Measurements from ENCODE around the gene SGCE. TPM values are rescaled to one million over a fixed set of nuclear protein-coding genes. Genes with fewer than 3 reads are reported as not detected.

Gene SGCE
- total and polyA plus RNA-seq, 3 donors from 2014 or later = 71.3 to 146 (median 142) TPM

- intact Hi-C loops (cut with DNase I; ENCODE audit: low total_unique reads) = no loop called here
- 87 to 88% methylated on average over 2 of the region's 2 CpGs for WGBS, 2 donors
- H3K4me3 ChIP-seq = no peak overlapping the region
- no peak overlapping the region for H3K27ac ChIP-seq
- H3K27me3 ChIP-seq = no peaks in the 10 kb centered on the region
- H3K9me3 ChIP-seq = no peaks in the 10 kb centered on the region
- H3K36me3 ChIP-seq (ENCODE audit: low read depth, missing control alignments) = no peaks in the 10 kb centered on the region
- TF ChIP-seq, protein P1, sequence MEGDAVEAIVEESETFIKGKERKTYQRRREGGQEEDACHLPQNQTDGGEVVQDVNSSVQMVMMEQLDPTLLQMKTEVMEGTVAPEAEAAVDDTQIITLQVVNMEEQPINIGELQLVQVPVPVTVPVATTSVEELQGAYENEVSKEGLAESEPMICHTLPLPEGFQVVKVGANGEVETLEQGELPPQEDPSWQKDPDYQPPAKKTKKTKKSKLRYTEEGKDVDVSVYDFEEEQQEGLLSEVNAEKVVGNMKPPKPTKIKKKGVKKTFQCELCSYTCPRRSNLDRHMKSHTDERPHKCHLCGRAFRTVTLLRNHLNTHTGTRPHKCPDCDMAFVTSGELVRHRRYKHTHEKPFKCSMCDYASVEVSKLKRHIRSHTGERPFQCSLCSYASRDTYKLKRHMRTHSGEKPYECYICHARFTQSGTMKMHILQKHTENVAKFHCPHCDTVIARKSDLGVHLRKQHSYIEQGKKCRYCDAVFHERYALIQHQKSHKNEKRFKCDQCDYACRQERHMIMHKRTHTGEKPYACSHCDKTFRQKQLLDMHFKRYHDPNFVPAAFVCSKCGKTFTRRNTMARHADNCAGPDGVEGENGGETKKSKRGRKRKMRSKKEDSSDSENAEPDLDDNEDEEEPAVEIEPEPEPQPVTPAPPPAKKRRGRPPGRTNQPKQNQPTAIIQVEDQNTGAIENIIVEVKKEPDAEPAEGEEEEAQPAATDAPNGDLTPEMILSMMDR (IDR thresholded peaks at IDR 0.05) = no peak
- TF ChIP-seq POLR2A (IDR thresholded peaks at IDR 0.05) = no peak
- no peak for DNase-seq
- H3K4me1 ChIP-seq = no peaks in the 10 kb centered on the region
These were observed 76.5 kb downstream of the SGCE start for GRCh38 chr7:94579470-94579869.

DNA sequence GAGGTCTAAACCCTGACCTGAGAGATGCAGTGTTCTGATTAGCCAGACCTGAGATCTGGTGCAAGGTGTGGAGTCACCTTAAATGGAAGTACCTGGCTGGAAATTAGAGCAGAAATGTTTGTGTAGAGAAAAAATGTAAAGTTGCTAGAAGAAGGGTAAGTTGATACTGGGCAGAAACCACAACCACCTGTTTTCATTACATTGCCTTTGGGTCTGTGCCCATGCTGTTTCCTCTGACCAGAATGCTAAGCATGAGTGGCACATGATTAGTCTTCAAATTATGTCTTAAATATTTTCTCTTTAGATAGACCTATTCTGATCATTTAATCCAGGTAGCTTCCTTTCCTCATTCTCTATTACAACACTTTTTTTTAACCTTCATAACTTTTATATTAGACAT, 77.3 kb downstream of the SGCE start:
- Histone ChIP-seq H3K27me3 (no peaks in the 10 kb centered on the region), H3K36me3 (ENCODE audit: low read depth, missing control alignments) (no peaks in the 10 kb centered on the region), H3K9me3 (no peaks in the 10 kb centered on the region), H3K4me3 (no peak overlapping the region), H3K27ac (no peak overlapping the region), H3K4me1 (no peaks in the 10 kb centered on the region)
- TF ChIP-seq, protein P1 (IDR thresholded peaks at IDR 0.05) = no peak
- TF ChIP-seq POLR2A (IDR thresholded peaks at IDR 0.05) = no peak
- no peak for DNase-seq
- intact Hi-C loops (cut with DNase I; ENCODE audit: low total_unique reads) = no loop called here

DNA sequence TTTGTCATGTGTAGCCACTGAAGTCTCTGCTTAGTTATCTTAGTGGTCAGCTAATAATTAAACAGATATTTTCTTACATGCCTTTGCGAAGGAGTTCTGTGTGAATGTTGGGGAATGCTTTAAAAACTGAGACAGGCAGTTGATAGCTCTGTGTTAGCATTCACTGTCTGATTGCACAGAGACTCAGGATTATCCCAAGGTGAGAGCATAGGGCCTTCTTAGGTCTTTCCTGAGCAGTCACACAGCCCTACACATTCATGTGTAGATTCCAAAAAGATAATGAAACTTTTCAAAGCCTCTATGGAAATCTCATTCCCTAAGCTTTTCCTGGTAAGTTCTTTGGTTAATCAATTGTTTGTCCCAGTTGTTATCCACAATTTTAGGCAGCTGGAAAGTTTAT, 78.6 kb downstream of the SGCE start:
- no peak for TF ChIP-seq POLR2A (IDR thresholded peaks at IDR 0.05)
- TF ChIP-seq, protein P1 (IDR thresholded peaks at IDR 0.05) = no peak
- no peaks in the 10 kb centered on the region for H3K27me3 ChIP-seq
- no peak overlapping the region for H3K4me3 ChIP-seq
- H3K27ac ChIP-seq = no peak overlapping the region
- no peaks in the 10 kb centered on the region for H3K9me3 ChIP-seq
- no peaks in the 10 kb centered on the region for H3K4me1 ChIP-seq
- intact Hi-C loops (cut with DNase I; ENCODE audit: low total_unique reads) = no loop called here
- DNase-seq = no peak
- no peaks in the 10 kb centered on the region for H3K36me3 ChIP-seq (ENCODE audit: low read depth, missing control alignments)
- WGBS, 2 donors = 88 to 100% methylated on average over 1 of the region's 1 CpG

DNA sequence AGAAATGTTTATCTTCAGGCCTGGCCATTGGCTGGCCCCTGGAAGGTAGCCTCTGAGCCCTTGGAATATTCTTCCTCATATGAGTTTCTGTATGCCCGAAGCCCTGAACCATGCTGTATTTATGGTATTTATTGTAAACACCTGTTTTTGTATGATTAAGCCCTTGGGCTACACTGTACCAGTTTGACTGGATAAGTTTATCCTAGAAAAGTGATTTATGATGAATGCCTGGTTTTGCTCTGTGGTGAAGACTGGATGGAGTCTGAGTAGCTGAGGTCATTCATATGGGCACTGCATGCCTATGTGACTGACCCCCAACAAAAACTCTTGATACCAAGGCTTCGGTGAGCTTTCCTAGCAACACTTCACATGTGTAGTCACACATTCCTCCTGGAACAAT, 79.6 kb downstream of the SGCE start:
- TF ChIP-seq POLR2A (IDR thresholded peaks at IDR 0.05) = no peak
- Histone ChIP-seq H3K4me3 (no peak overlapping the region), H3K4me1 (no peaks in the 10 kb centered on the region), H3K9me3 (no peaks in the 10 kb centered on the region), H3K27ac (no peak overlapping the region), H3K36me3 (ENCODE audit: low read depth, missing control alignments) (no peaks in the 10 kb centered on the region), H3K27me3 (no peaks in the 10 kb centered on the region)
- intact Hi-C loops (cut with DNase I; ENCODE audit: low total_unique reads) = no loop called here
- no peak for DNase-seq
- 97 to 98% methylated on average over 2 of the region's 2 CpGs for WGBS, 2 donors

- Histone ChIP-seq H3K9me3 (no peaks in the 10 kb centered on the region), H3K27ac (no peak overlapping the region), H3K36me3 (ENCODE audit: low read depth, missing control alignments) (no peaks in the 10 kb centered on the region), H3K4me1 (no peaks in the 10 kb centered on the region), H3K4me3 (no peak overlapping the region), H3K27me3 (no peaks in the 10 kb centered on the region)
- TF ChIP-seq POLR2A (IDR thresholded peaks at IDR 0.05) = no peak
- TF ChIP-seq, protein P1 (IDR thresholded peaks at IDR 0.05) = no peak
- 97 to 98% methylated on average over 2 of the region's 2 CpGs for WGBS, 2 donors
- no peak for DNase-seq
- intact Hi-C loops (cut with DNase I; ENCODE audit: low total_unique reads) = no loop called here
These were observed 80.3 kb downstream of the SGCE start for GRCh38 chr7:94575646-94576045.

All from testis (tissue), 3 donors.